GM23248 (cell line): ENCODE results near the gene CDH22.

Experiments used
- EZH2 ChIP-seq: fragments of 200-600 bp; sonication (generic); IDR thresholded peaks from 2 replicates; pipeline ENCODE4 v1.6.1; 2018; ENCODE audit warnings: antibody characterized with exemption, mild to moderate bottlenecking; ENCODE audit not compliant: insufficient read depth, poor library complexity, severe bottlenecking
- EZH2phosphoT487 ChIP-seq: fragments of 200-600 bp; sonication (generic); IDR thresholded peaks from 2 replicates; pipeline ENCODE4 v1.6.1; 2018; ENCODE audit warnings: antibody characterized with exemption, moderate library complexity, mild to moderate bottlenecking, low read depth; ENCODE audit not compliant: insufficient read depth

GRCh38 chr20:46261456-46262253 is 46.6 kb downstream of the CDH22 start:
- no peak for TF ChIP-seq EZH2
- no peak for TF ChIP-seq EZH2phosphoT487
